ENCODE data around the gene KISS1. TPM values are rescaled to one million over a fixed set of nuclear protein-coding genes. Genes with fewer than 3 reads are reported as not detected.

The KISS1 gene
- total RNA-seq, 1 donor from 2014 or later, result not detected

- H3K36me3 Mint-ChIP-seq (ENCODE audit: insufficient read depth), result no peaks in the 10 kb centered on the region
- DNase-seq (ENCODE audit: low spot score, unreplicated experiment), result no peak
- peaks cover 3% of the 10 kb centered on the region for H3K27me3 Mint-ChIP-seq
Observed at GRCh38 chr1:204206121-204206520, 9.8 kb upstream of the KISS1 start.

GRCh38 chr1:204205486-204205885, 9.2 kb upstream of the KISS1 start:
- Mint-ChIP-seq H3K27ac (no peak overlapping the region), H3K9me3 (ENCODE audit: low read depth) (no peaks in the 10 kb centered on the region), H3K27me3 (peaks cover 6% of the 10 kb centered on the region), H3K36me3 (ENCODE audit: insufficient read depth) (no peaks in the 10 kb centered on the region), H3K4me3 (ENCODE audit: low read depth) (no peak overlapping the region), H3K4me1 (ENCODE audit: low read depth) (peaks cover 2% of the 10 kb centered on the region)
- DNase-seq (ENCODE audit: low spot score, unreplicated experiment), result no peak
- no peak for TF ChIP-seq CTCF (IDR thresholded peaks at IDR 0.05; ENCODE audit: unreplicated experiment)

More at GRCh38 chr1:204206121-204206520, 9.8 kb upstream of the KISS1 start:
- no peaks in the 10 kb centered on the region for H3K9me3 Mint-ChIP-seq (ENCODE audit: low read depth)
- peaks cover 2% of the 10 kb centered on the region for H3K4me1 Mint-ChIP-seq (ENCODE audit: low read depth)
- TF ChIP-seq CTCF (IDR thresholded peaks at IDR 0.05; ENCODE audit: unreplicated experiment), result no peak
- H3K27ac Mint-ChIP-seq, result no peak overlapping the region
- no peak overlapping the region for H3K4me3 Mint-ChIP-seq (ENCODE audit: low read depth)

- Mint-ChIP-seq H3K36me3 (ENCODE audit: insufficient read depth) (no peaks in the 10 kb centered on the region), H3K4me1 (ENCODE audit: low read depth) (peaks cover 2% of the 10 kb centered on the region), H3K27ac (no peak overlapping the region), H3K4me3 (ENCODE audit: low read depth) (no peak overlapping the region), H3K27me3 (peaks cover 6% of the 10 kb centered on the region), H3K9me3 (ENCODE audit: low read depth) (no peaks in the 10 kb centered on the region)
- DNase-seq (ENCODE audit: low spot score, unreplicated experiment), result no peak
- TF ChIP-seq CTCF (IDR thresholded peaks at IDR 0.05; ENCODE audit: unreplicated experiment), result no peak
Observed at GRCh38 chr1:204204944-204205343, 8.7 kb upstream of the KISS1 start.

- Mint-ChIP-seq H3K9me3 (ENCODE audit: low read depth) (no peaks in the 10 kb centered on the region), H3K4me1 (ENCODE audit: low read depth) (peaks cover 2% of the 10 kb centered on the region), H3K27ac (no peak overlapping the region), H3K27me3 (peaks cover 16% of the 10 kb centered on the region), H3K4me3 (ENCODE audit: low read depth) (no peak overlapping the region), H3K36me3 (ENCODE audit: insufficient read depth) (no peaks in the 10 kb centered on the region)
- TF ChIP-seq CTCF (IDR thresholded peaks at IDR 0.05; ENCODE audit: unreplicated experiment), result no peak
- DNase-seq (ENCODE audit: low spot score, unreplicated experiment), result no peak
Observed at GRCh38 chr1:204203206-204203767, 7.0 kb upstream of the KISS1 start.

- Mint-ChIP-seq H3K4me3 (ENCODE audit: low read depth) (no peak overlapping the region), H3K27ac (no peak overlapping the region), H3K27me3 (peaks cover 20% of the 10 kb centered on the region), H3K4me1 (ENCODE audit: low read depth) (no peaks in the 10 kb centered on the region), H3K36me3 (ENCODE audit: insufficient read depth) (no peaks in the 10 kb centered on the region), H3K9me3 (ENCODE audit: low read depth) (no peaks in the 10 kb centered on the region)
- TF ChIP-seq CTCF (IDR thresholded peaks at IDR 0.05; ENCODE audit: unreplicated experiment), result no peak
- DNase-seq (ENCODE audit: low spot score, unreplicated experiment), result no peak
Observed at GRCh38 chr1:204202481-204202880, 6.2 kb upstream of the KISS1 start.

Measured in progenitor cell of endocrine pancreas (in vitro differentiated cells).